GM21367 (cell line): Measurements from ENCODE around the gene MALRD1.
"Not testable (repeated sequence)": the region's sequence is repeated elsewhere in the genome, so short reads cannot be mapped to it uniquely, and the experiment has no call there.

Experiments
- ATAC-seq: cut with Tn5 transposase; IDR thresholded peaks from one replicate; pipeline ENCODE4 v1.9.1; 2021; ENCODE audit not compliant: unreplicated experiment

Gene MALRD1

GRCh38 chr10:19750972-19751371 lies 702.4 kb downstream of the MALRD1 start:
- no peak for ATAC-seq

- no peak for ATAC-seq
Measured at GRCh38 chr10:19756919-19757318, 708.3 kb downstream of the MALRD1 start.

GRCh38 chr10:19762026-19762425 lies 713.4 kb downstream of the MALRD1 start:
- no peak for ATAC-seq

GRCh38 chr10:19764111-19764510 lies 715.5 kb downstream of the MALRD1 start:
- ATAC-seq = no peak

GRCh38 chr10:19767876-19768275 lies 719.3 kb downstream of the MALRD1 start:
- no peak for ATAC-seq

- not testable (repeated sequence) for ATAC-seq
Measured at GRCh38 chr10:19769826-19770225, 721.2 kb downstream of the MALRD1 start.

- no peak for ATAC-seq
Measured at GRCh38 chr10:19772972-19773371, 724.4 kb downstream of the MALRD1 start.

GRCh38 chr10:19775296-19775695 lies 726.7 kb downstream of the MALRD1 start:
- ATAC-seq = no peak

GRCh38 chr10:19777806-19778205 lies 729.2 kb downstream of the MALRD1 start:
- ATAC-seq = no peak

GRCh38 chr10:19778996-19779395 lies 730.4 kb downstream of the MALRD1 start:
- no peak for ATAC-seq

GRCh38 chr10:19782430-19783089 lies 734.0 kb downstream of the MALRD1 start:
- ATAC-seq = no peak

GRCh38 chr10:19783721-19784120 lies 735.1 kb downstream of the MALRD1 start:
- no peak for ATAC-seq
